ENCODE data around the gene ABCC9.

DNA sequence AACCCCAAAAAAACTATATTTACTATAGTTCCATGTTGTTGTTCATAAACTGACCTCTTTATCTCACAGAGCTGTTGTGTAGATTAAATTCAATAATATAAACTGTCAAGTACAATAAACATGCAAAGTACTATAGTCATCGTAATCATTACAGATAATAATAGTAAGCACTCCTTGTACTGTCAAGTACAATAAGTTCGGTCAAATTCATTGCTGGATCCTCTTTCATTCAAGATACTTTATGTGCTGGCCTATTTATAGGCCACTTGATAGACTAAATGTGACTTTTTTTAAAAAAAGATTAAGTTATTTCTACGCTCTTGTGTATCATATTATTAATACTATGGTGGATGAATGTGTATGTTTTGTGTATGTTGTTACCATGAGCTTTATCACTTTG is 127.5 kb downstream of the ABCC9 start:
- no peak for TF ChIP-seq USF1 (IDR thresholded peaks at IDR 0.05)
- TF ChIP-seq MAX (IDR thresholded peaks at IDR 0.05), result no peak
- TF ChIP-seq TAF1 (IDR thresholded peaks at IDR 0.05; ENCODE audit: low read depth), result no peak
- TF ChIP-seq RAD21 (IDR thresholded peaks at IDR 0.05; ENCODE audit: low read depth), result no peak
- TF ChIP-seq EP300 (IDR thresholded peaks at IDR 0.05; ENCODE audit: borderline replicate concordance), result no peak
- TF ChIP-seq YY1 (IDR thresholded peaks at IDR 0.05; ENCODE audit: low read depth), result no peak
- no peak for TF ChIP-seq TEAD4 (IDR thresholded peaks at IDR 0.05)
- TF ChIP-seq, protein P1, sequence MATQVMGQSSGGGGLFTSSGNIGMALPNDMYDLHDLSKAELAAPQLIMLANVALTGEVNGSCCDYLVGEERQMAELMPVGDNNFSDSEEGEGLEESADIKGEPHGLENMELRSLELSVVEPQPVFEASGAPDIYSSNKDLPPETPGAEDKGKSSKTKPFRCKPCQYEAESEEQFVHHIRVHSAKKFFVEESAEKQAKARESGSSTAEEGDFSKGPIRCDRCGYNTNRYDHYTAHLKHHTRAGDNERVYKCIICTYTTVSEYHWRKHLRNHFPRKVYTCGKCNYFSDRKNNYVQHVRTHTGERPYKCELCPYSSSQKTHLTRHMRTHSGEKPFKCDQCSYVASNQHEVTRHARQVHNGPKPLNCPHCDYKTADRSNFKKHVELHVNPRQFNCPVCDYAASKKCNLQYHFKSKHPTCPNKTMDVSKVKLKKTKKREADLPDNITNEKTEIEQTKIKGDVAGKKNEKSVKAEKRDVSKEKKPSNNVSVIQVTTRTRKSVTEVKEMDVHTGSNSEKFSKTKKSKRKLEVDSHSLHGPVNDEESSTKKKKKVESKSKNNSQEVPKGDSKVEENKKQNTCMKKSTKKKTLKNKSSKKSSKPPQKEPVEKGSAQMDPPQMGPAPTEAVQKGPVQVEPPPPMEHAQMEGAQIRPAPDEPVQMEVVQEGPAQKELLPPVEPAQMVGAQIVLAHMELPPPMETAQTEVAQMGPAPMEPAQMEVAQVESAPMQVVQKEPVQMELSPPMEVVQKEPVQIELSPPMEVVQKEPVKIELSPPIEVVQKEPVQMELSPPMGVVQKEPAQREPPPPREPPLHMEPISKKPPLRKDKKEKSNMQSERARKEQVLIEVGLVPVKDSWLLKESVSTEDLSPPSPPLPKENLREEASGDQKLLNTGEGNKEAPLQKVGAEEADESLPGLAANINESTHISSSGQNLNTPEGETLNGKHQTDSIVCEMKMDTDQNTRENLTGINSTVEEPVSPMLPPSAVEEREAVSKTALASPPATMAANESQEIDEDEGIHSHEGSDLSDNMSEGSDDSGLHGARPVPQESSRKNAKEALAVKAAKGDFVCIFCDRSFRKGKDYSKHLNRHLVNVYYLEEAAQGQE (IDR thresholded peaks at IDR 0.05; ENCODE audit: low read depth), result no peak
- no peak for TF ChIP-seq ZBTB7A (IDR thresholded peaks at IDR 0.05; ENCODE audit: low read depth)

Data from Ishikawa (cell line).